SK-N-SH treated with all-trans-retinoic acid at 6 μM for 48 hours (cell line): ENCODE data around the gene KRTAP4-3.

ENCODE experiments used
- ARNTL ChIP-seq: fragments of 450-650 bp; formaldehyde crosslinking; IDR thresholded peaks from 2 replicates; pipeline ENCODE4 v1.5.0; 2020; ENCODE audit warnings: low read depth, mild to moderate bottlenecking, moderate library complexity, borderline replicate concordance
- CSRNP3 ChIP-seq: fragments of 250-450 bp; sonication (Bioruptor Pico); IDR thresholded peaks from 2 replicates; pipeline ENCODE4 v1.5.1; 2021; ENCODE audit warnings: mild to moderate bottlenecking, moderate library complexity
- GLIS3 ChIP-seq: fragments of 250-450 bp; sonication (Bioruptor Pico); IDR thresholded peaks from 2 replicates; pipeline ENCODE4 v1.5.0; 2020; ENCODE audit warnings: mild to moderate bottlenecking, moderate library complexity
- PPARA ChIP-seq: fragments of 250-450 bp; sonication (Bioruptor Pico); IDR thresholded peaks from 2 replicates; pipeline ENCODE4 v1.5.0; 2020; ENCODE audit warnings: mild to moderate bottlenecking, borderline replicate concordance
- RARB ChIP-seq: fragments of 250-450 bp; sonication (Bioruptor Pico); IDR thresholded peaks from 2 replicates; pipeline ENCODE4 v1.8.0; 2021; ENCODE audit warnings: mild to moderate bottlenecking, moderate library complexity
- ZFP30 ChIP-seq: fragments of 450-650 bp; formaldehyde crosslinking; IDR thresholded peaks from 2 replicates; pipeline ENCODE4 v1.5.0; 2022; ENCODE audit warnings: mild to moderate bottlenecking, moderate library complexity
- ZNF70 ChIP-seq: fragments of 450-650 bp; formaldehyde crosslinking; IDR thresholded peaks from 2 replicates; pipeline ENCODE4 v1.5.0; 2020; ENCODE audit warnings: mild to moderate bottlenecking, moderate library complexity
- TF ChIP-seq, protein P1 (sequence below): fragments of 250-450 bp; sonication (Bioruptor Pico); IDR thresholded peaks from 2 replicates; pipeline ENCODE4 v1.5.0; 2020; ENCODE audit warnings: mild to moderate bottlenecking, moderate library complexity

DNA sequence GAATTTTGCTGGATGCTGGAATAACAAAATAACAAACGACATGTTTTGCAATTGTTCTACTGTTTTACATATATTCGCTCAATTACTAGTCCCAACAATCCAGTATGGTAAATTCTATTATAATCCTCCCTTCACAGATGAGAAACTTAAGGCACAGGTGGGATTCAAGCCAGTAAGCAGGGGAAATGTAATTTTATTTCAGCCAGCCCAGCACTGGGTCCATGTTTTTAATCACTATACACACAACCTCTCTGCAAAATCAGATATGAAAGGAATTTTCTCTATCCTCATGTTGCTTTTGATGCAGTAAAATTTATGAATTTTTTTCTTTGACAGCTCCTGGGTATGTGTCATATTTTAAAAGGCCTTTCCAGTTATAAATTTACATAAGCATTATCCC lies 22.8 kb downstream of the KRTAP4-3 start:
- TF ChIP-seq ZFP30 (CRISPR knock-in tag) (no peak), CSRNP3 (CRISPR knock-in tag) (no peak), RARB (CRISPR knock-in tag) (no peak), ZNF70 (no peak), PPARA (CRISPR knock-in tag) (no peak), ARNTL (CRISPR knock-in tag) (no peak), GLIS3 (no peak)
- TF ChIP-seq, protein P1, sequence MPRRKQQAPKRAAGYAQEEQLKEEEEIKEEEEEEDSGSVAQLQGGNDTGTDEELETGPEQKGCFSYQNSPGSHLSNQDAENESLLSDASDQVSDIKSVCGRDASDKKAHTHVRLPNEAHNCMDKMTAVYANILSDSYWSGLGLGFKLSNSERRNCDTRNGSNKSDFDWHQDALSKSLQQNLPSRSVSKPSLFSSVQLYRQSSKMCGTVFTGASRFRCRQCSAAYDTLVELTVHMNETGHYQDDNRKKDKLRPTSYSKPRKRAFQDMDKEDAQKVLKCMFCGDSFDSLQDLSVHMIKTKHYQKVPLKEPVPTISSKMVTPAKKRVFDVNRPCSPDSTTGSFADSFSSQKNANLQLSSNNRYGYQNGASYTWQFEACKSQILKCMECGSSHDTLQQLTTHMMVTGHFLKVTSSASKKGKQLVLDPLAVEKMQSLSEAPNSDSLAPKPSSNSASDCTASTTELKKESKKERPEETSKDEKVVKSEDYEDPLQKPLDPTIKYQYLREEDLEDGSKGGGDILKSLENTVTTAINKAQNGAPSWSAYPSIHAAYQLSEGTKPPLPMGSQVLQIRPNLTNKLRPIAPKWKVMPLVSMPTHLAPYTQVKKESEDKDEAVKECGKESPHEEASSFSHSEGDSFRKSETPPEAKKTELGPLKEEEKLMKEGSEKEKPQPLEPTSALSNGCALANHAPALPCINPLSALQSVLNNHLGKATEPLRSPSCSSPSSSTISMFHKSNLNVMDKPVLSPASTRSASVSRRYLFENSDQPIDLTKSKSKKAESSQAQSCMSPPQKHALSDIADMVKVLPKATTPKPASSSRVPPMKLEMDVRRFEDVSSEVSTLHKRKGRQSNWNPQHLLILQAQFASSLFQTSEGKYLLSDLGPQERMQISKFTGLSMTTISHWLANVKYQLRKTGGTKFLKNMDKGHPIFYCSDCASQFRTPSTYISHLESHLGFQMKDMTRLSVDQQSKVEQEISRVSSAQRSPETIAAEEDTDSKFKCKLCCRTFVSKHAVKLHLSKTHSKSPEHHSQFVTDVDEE, result no peak
